ENCODE results near the gene E2F2. TPM values are rescaled to one million over a fixed set of nuclear protein-coding genes. Genes with fewer than 3 reads are reported as not detected.
"Not testable (repeated sequence)": the region's sequence is repeated elsewhere in the genome, so short reads cannot be mapped to it uniquely, and the experiment has no call there.

E2F2 gene
- total and polyA plus RNA-seq, 2 of the 4 experiments (the other 2 are of a cell fraction), result 0.36 to 0.51 TPM

DNA sequence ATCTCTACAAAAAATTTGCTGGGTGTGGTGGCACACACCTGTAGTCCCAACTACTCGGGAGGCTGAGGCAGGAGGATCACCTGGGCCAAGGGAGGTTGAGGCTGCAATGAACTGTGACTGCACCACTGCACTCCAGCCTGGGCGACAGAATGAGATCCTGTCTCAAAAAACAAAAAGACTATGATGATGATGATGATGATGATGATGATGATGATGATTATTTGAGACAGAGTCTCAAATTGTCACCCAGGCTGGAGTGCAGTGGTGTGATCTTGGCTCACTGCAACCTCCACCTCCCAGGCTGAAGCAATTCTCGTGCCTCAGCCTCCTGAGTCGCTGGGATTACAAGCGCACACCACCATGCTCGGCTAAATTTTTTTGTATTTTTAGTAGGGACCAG lies 38.3 kb downstream of the E2F2 start:
- H3K56ac ChIP-seq (ENCODE audit: extremely low read depth, insufficient read depth, low read length); H2AK5ac ChIP-seq (ENCODE audit: low read depth, low read length); H2AK9ac ChIP-seq (replicated peaks; ENCODE audit: low read depth, low read length, poor library complexity); H2AFZ ChIP-seq (replicated peaks; ENCODE audit: low read length, poor library complexity); H3K4me3 ChIP-seq (ENCODE audit: insufficient read depth, low read depth, low read length); H4K91ac ChIP-seq (ENCODE audit: insufficient read depth, low read depth, low read length); H3K14ac ChIP-seq (replicated peaks; ENCODE audit: low read depth, low read length); H4K5ac ChIP-seq (ENCODE audit: low read depth, low read length); CTCF ChIA-PET; POLR2A ChIA-PET (ENCODE audit: unreplicated experiment); H3K27ac ChIP-seq (ENCODE audit: insufficient read depth, low read length); H4K20me1 ChIP-seq (ENCODE audit: insufficient read depth, low read length); H3K4me1 ChIP-seq (ENCODE audit: control insufficient read depth, insufficient read depth, low read length); DNase-seq; intact Hi-C loops (cut with micrococcal nuclease); H4K8ac ChIP-seq (ENCODE audit: low read depth in 2 of 2, low read length in 2 of 2); in situ Hi-C loops (cut with MboI; ENCODE audit: low sequenced_read_pairs); H3K23ac ChIP-seq (ENCODE audit: low read depth, low read length); H2BK20ac ChIP-seq (ENCODE audit: low read depth, low read length); H3K4ac ChIP-seq (ENCODE audit: low read depth, low read length); H3K36me3 ChIP-seq (ENCODE audit: control insufficient read depth, insufficient read depth, low read length); H3K18ac ChIP-seq (ENCODE audit: low read depth, low read length); H3K9me3 ChIP-seq (ENCODE audit: control insufficient read depth, insufficient read depth, low read length); H2BK5ac ChIP-seq (ENCODE audit: low read depth, low read length, poor library complexity, severe bottlenecking); H2BK120ac ChIP-seq (ENCODE audit: low read depth, low read length); ATAC-seq (ENCODE audit: low read depth); BruUV-seq (replicated peaks); H2BK15ac ChIP-seq (ENCODE audit: low read depth, low read length); H3K79me1 ChIP-seq (ENCODE audit: low read depth in 1 of 2, low read length in 2 of 2); dilution Hi-C loops (cut with HindIII; ENCODE audit: low sequenced_read_pairs, unreplicated experiment); H3K9ac ChIP-seq (ENCODE audit: low read depth, low read length); H3K4me2 ChIP-seq (ENCODE audit: low read depth, low read length): not testable (repeated sequence)
- Histone ChIP-seq H3K9me1 (ENCODE audit: insufficient read depth, low read length) (peaks cover 10% of the 10 kb centered on the region), H3K27me3 (ENCODE audit: control insufficient read depth, insufficient read depth, low read length) (peaks cover 19% of the 10 kb centered on the region)
- WGBS, 2 experiments (ENCODE audit: extremely low coverage in 2 of 2, insufficient read length in 1 of 2), result 70% methylated on average over 2 of the region's 6 CpGs; no CpG with 5 or more reads in 1 of the 2 experiments

All from IMR-90 (cell line).